Measurements from ENCODE around the gene LRMDA.

The LRMDA gene

GRCh38 chr10:75589895-75590654 lies 158.7 kb downstream of the LRMDA start:
- no peak overlapping the region for H3K27ac ChIP-seq
- no peaks in the 10 kb centered on the region for H3K36me3 ChIP-seq
- no peak overlapping the region for H3K4me3 ChIP-seq (ENCODE audit: low read depth, low read length)
- no peak for DNase-seq
- H3K9me3 ChIP-seq (ENCODE audit: severe bottlenecking) = no peaks in the 10 kb centered on the region
- TF ChIP-seq CTCF (IDR thresholded peaks at IDR 0.05; ENCODE audit: low read depth, low read length) = no peak
- H3K27me3 ChIP-seq (ENCODE audit: insufficient read depth, low read depth, severe bottlenecking) = no peaks in the 10 kb centered on the region

- no peaks in the 10 kb centered on the region for H3K27me3 ChIP-seq (ENCODE audit: insufficient read depth, low read depth, severe bottlenecking)
- no peak for TF ChIP-seq CTCF (IDR thresholded peaks at IDR 0.05; ENCODE audit: low read depth, low read length)
- no peaks in the 10 kb centered on the region for H3K36me3 ChIP-seq
- H3K9me3 ChIP-seq (ENCODE audit: severe bottlenecking) = no peaks in the 10 kb centered on the region
- DNase-seq = no peak
- no peak overlapping the region for H3K27ac ChIP-seq
- no peak overlapping the region for H3K4me3 ChIP-seq (ENCODE audit: low read depth, low read length)
These were observed 160.8 kb downstream of the LRMDA start for GRCh38 chr10:75592151-75592787.

GRCh38 chr10:75592791-75593643 lies 161.6 kb downstream of the LRMDA start:
- H3K4me3 ChIP-seq (ENCODE audit: low read depth, low read length) = no peak overlapping the region
- H3K36me3 ChIP-seq = no peaks in the 10 kb centered on the region
- no peaks in the 10 kb centered on the region for H3K27me3 ChIP-seq (ENCODE audit: insufficient read depth, low read depth, severe bottlenecking)
- H3K27ac ChIP-seq = no peak overlapping the region
- no peak for TF ChIP-seq CTCF (IDR thresholded peaks at IDR 0.05; ENCODE audit: low read depth, low read length)
- no peaks in the 10 kb centered on the region for H3K9me3 ChIP-seq (ENCODE audit: severe bottlenecking)
- DNase-seq = no peak

GRCh38 chr10:75593692-75594556 lies 162.5 kb downstream of the LRMDA start:
- Histone ChIP-seq H3K4me3 (ENCODE audit: low read depth, low read length) (no peak overlapping the region), H3K27me3 (ENCODE audit: insufficient read depth, low read depth, severe bottlenecking) (no peaks in the 10 kb centered on the region), H3K36me3 (no peaks in the 10 kb centered on the region), H3K9me3 (ENCODE audit: severe bottlenecking) (no peaks in the 10 kb centered on the region), H3K27ac (no peak overlapping the region)
- peak; percentile 72 for TF ChIP-seq CTCF (IDR thresholded peaks at IDR 0.05; ENCODE audit: low read depth, low read length)
- DNase-seq = peak; percentile 35

- no peak overlapping the region for H3K27ac ChIP-seq
- no peaks in the 10 kb centered on the region for H3K27me3 ChIP-seq (ENCODE audit: insufficient read depth, low read depth, severe bottlenecking)
- no peak for TF ChIP-seq CTCF (IDR thresholded peaks at IDR 0.05; ENCODE audit: low read depth, low read length)
- H3K36me3 ChIP-seq = no peaks in the 10 kb centered on the region
- H3K4me3 ChIP-seq (ENCODE audit: low read depth, low read length) = no peak overlapping the region
- H3K9me3 ChIP-seq (ENCODE audit: severe bottlenecking) = no peaks in the 10 kb centered on the region
- DNase-seq = no peak
These were observed 165.7 kb downstream of the LRMDA start for GRCh38 chr10:75596930-75597620.

Measured in WERI-Rb-1 (cell line).